Mucosa of rectum (tissue), 2 donors: ENCODE data around the gene ACR.
"Not testable (repeated sequence)": the region's sequence is repeated elsewhere in the genome, so short reads cannot be mapped to it uniquely, and the experiment has no call there.

Experiments
- H3K27ac ChIP-seq, 2 donors: one replicate each; pipeline ENCODE4 v1.7.0; 2013; ENCODE audit warnings: inconsistent platforms in 2 of 2, low read depth in 2 of 2, low read length in 2 of 2
- H3K27me3 ChIP-seq, 2 donors: one replicate each; pipeline ENCODE4 v1.7.0; 2013; ENCODE audit warnings: low read length in 2 of 2; ENCODE audit not compliant: control insufficient read depth in 2 of 2, insufficient read depth in 2 of 2
- H3K36me3 ChIP-seq, 2 donors: one replicate each; pipeline ENCODE4 v1.7.0; 2013; ENCODE audit warnings: low read length in 2 of 2; ENCODE audit not compliant: control insufficient read depth in 2 of 2, insufficient read depth in 2 of 2
- H3K4me1 ChIP-seq, 2 donors: one replicate each; pipeline ENCODE4 v1.7.0; 2013; ENCODE audit warnings: low read length in 2 of 2, mild to moderate bottlenecking in 1 of 2; ENCODE audit not compliant: control insufficient read depth in 2 of 2, insufficient read depth in 2 of 2
- H3K4me3 ChIP-seq, 2 donors: one replicate each; pipeline ENCODE4 v1.7.0; 2013; ENCODE audit warnings: low read length in 2 of 2
- H3K9ac ChIP-seq, 2 donors: one replicate each; pipeline ENCODE4 v1.7.0; 2013; ENCODE audit warnings: low read length in 2 of 2, low read depth in 1 of 2, mild to moderate bottlenecking in 1 of 2
- H3K9me3 ChIP-seq, 2 donors: one replicate each; pipeline ENCODE4 v1.7.0; 2013; ENCODE audit warnings: low read length in 2 of 2; ENCODE audit not compliant: control insufficient read depth in 2 of 2
- donor health status: healthy.
- donor health status: Normal muscosa, but diverticular disease.

The ACR gene

GRCh38 chr22:50747521-50747920 is 9.5 kb downstream of the ACR start:
- not testable (repeated sequence) for H3K27ac ChIP-seq, H3K4me3 ChIP-seq, H3K36me3 ChIP-seq, H3K4me1 ChIP-seq, H3K27me3 ChIP-seq, H3K9me3 ChIP-seq, H3K9ac ChIP-seq

DNA sequence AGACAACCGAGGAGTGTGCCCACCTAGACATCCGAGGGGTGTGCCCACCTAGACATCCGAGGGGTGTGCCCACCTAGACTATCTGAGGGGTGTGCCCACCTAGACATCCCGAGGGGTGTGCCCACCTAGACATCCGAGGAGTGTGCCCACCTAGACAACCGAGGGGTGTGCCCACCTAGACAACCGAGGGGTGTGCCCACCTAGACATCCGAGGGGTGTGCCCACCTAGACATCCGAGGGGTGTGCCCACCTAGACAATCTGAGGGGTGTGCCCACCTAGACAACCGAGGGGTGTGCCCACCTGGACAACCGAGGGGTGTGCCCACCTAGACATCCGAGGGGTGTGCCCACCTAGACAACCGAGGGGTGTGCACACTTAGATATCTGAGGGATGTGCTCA is 10.6 kb downstream of the ACR start:
- not testable (repeated sequence) for H3K27ac ChIP-seq, H3K36me3 ChIP-seq, H3K4me3 ChIP-seq, H3K27me3 ChIP-seq, H3K9ac ChIP-seq, H3K9me3 ChIP-seq, H3K4me1 ChIP-seq

GRCh38 chr22:50749302-50750074 is 11.5 kb downstream of the ACR start:
- H3K27ac ChIP-seq, H3K9me3 ChIP-seq, H3K4me3 ChIP-seq, H3K9ac ChIP-seq, H3K27me3 ChIP-seq, H3K36me3 ChIP-seq, H3K4me1 ChIP-seq: not testable (repeated sequence)

- H3K4me3 ChIP-seq, H3K9ac ChIP-seq, H3K27ac ChIP-seq, H3K27me3 ChIP-seq, H3K9me3 ChIP-seq, H3K4me1 ChIP-seq, H3K36me3 ChIP-seq: not testable (repeated sequence)
These were observed 17.2 kb downstream of the ACR start for GRCh38 chr22:50755251-50755650.

GRCh38 chr22:50756406-50756805 is 18.4 kb downstream of the ACR start:
- not testable (repeated sequence) for H3K9me3 ChIP-seq, H3K4me1 ChIP-seq, H3K27me3 ChIP-seq, H3K9ac ChIP-seq, H3K4me3 ChIP-seq, H3K27ac ChIP-seq, H3K36me3 ChIP-seq

DNA sequence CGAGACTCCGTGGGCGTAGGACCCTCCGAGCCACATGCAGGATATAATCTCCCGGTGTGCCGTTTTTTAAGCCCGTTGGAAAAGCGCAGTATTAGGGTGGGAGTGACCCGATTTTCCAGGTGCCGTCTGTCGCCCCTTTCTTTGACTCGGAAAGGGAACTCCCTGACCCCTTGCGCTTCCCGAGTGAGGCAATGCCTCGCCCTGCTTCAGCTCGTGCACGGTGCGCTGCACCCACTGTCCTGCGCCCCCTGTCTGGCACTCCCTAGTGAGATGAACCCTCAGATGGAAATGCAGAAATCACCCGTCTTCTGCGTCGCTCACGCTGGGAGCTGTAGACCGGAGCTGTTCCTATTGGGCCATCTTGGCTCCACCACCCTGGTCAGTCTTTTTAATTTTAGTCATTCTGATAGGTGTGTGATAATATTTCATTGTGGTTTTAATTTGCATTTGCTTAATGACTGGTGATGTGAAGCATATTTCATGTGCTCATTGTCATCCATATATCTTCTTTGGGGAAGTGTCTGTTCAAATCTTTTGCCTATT is 19.0 kb downstream of the ACR start:
- Histone ChIP-seq H3K4me3 (peak overlapping the region; percentile 55 to 69), H3K9ac (peak overlapping the region in 1 of 2 donors; percentile 51)
- H3K27ac ChIP-seq, H3K36me3 ChIP-seq, H3K9me3 ChIP-seq, H3K4me1 ChIP-seq, H3K27me3 ChIP-seq: not testable (repeated sequence)

- H3K4me3 ChIP-seq, H3K27me3 ChIP-seq, H3K9me3 ChIP-seq, H3K4me1 ChIP-seq, H3K36me3 ChIP-seq, H3K27ac ChIP-seq, H3K9ac ChIP-seq: not testable (repeated sequence)
These were observed 21.8 kb downstream of the ACR start for GRCh38 chr22:50759597-50760341.

DNA sequence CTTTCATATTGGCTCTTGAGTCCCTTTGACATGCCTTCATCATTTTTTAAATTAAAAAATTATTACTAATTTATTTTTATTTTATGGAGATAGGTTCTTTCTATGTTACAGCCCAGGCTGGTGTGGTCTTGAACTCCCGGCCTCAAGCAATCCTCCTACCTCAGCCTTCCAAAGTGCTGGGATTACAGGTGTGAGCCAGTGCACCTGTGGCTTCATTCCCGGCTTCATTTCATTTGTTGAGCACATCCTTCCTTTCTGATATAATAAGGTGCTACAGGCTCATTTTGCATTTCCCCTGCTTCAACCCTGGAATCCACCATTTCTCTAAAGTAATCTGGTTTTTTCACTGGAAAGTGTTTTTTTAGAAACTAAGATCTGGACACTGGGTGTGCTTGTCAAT is 23.8 kb downstream of the ACR start:
- not testable (repeated sequence) for H3K36me3 ChIP-seq, H3K4me1 ChIP-seq, H3K27ac ChIP-seq

GRCh38 chr22:50764288-50764687 is 26.3 kb downstream of the ACR start:
- H3K4me3 ChIP-seq, H3K9me3 ChIP-seq, H3K27me3 ChIP-seq, H3K4me1 ChIP-seq, H3K9ac ChIP-seq, H3K27ac ChIP-seq, H3K36me3 ChIP-seq: not testable (repeated sequence)

More for the DNA sequence above, 23.8 kb downstream of the ACR start:
- not testable (repeated sequence) for H3K9ac ChIP-seq, H3K9me3 ChIP-seq, H3K27me3 ChIP-seq, H3K4me3 ChIP-seq

DNA sequence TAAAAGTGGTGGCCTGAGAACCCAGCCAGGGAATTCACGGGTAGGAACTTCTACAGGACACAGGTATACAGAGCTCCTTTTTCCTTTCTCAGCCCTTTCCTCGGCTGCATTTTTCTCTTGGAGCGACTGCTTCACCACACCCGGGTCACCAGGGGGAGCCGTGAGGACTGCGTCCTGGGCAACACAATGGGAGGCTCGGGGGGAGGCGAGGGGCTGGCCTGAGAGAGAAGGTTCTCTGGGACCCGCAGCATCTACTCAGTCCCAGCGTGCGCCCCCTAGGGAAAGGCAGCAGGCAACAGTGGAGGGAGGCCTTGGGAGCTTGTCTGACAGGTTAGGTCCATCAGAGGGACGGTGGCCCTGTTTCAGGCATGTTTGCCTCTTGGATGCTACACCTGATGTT is 37.1 kb downstream of the ACR start:
- H3K4me3 ChIP-seq, H3K9me3 ChIP-seq, H3K9ac ChIP-seq, H3K27me3 ChIP-seq, H3K36me3 ChIP-seq, H3K27ac ChIP-seq, H3K4me1 ChIP-seq: not testable (repeated sequence)
